ENCODE data around the gene CREBBP. TPM values are rescaled to one million over a fixed set of nuclear protein-coding genes. Genes with fewer than 3 reads are reported as not detected.

CREBBP gene
- polyA plus RNA-seq, 1 experiment = 6.6 TPM

- no peak for TF ChIP-seq CTCF (IDR thresholded peaks at IDR 0.05; ENCODE audit: insufficient read depth, low read depth, low read length)
- Histone ChIP-seq H3K4me3 (ENCODE audit: low read depth, low read length) (no peak overlapping the region), H3K36me3 (ENCODE audit: control insufficient read depth, insufficient read depth, low read length) (peaks cover 1% of the 10 kb centered on the region), H3K27me3 (ENCODE audit: control insufficient read depth, insufficient read depth, low read length) (no peaks in the 10 kb centered on the region)
- ChIA-PET CTCF (no interaction called here), POLR2A (no interaction called here)
- no peak for DNase-seq (ENCODE audit: low read depth)
Measured at GRCh38 chr16:3863587-3863986, 16.9 kb downstream of the CREBBP start.

- ChIA-PET CTCF (no interaction called here), POLR2A (interaction anchor here (0.7 kb wide), 1 partner anchor 9 kb away, joined by 4 read pairs; no protein-coding TSS in a partner anchor)
- Histone ChIP-seq H3K4me3 (ENCODE audit: low read depth, low read length) (no peak overlapping the region), H3K36me3 (ENCODE audit: control insufficient read depth, insufficient read depth, low read length) (peaks cover 1% of the 10 kb centered on the region), H3K27me3 (ENCODE audit: control insufficient read depth, insufficient read depth, low read length) (no peaks in the 10 kb centered on the region)
- DNase-seq (ENCODE audit: low read depth) = no peak
- TF ChIP-seq CTCF (IDR thresholded peaks at IDR 0.05; ENCODE audit: insufficient read depth, low read depth, low read length) = no peak
Measured at GRCh38 chr16:3861808-3862451, 18.6 kb downstream of the CREBBP start.

- ChIA-PET CTCF (interaction anchor here (0.6 to 1.0 kb wide), 2 partner anchors 11 to 898 kb away, joined by 3 to 4 read pairs; no protein-coding TSS in a partner anchor), POLR2A (no interaction called here)
- Histone ChIP-seq H3K27me3 (ENCODE audit: control insufficient read depth, insufficient read depth, low read length) (no peaks in the 10 kb centered on the region), H3K36me3 (ENCODE audit: control insufficient read depth, insufficient read depth, low read length) (peaks cover 1% of the 10 kb centered on the region), H3K4me3 (ENCODE audit: low read depth, low read length) (no peak overlapping the region)
- no peak for DNase-seq (ENCODE audit: low read depth)
- no peak for TF ChIP-seq CTCF (IDR thresholded peaks at IDR 0.05; ENCODE audit: insufficient read depth, low read depth, low read length)
Measured at GRCh38 chr16:3859889-3860288, 20.6 kb downstream of the CREBBP start.

GRCh38 chr16:3858801-3859200 is 21.7 kb downstream of the CREBBP start:
- Histone ChIP-seq H3K36me3 (ENCODE audit: control insufficient read depth, insufficient read depth, low read length) (peaks cover 3% of the 10 kb centered on the region), H3K27me3 (ENCODE audit: control insufficient read depth, insufficient read depth, low read length) (no peaks in the 10 kb centered on the region), H3K4me3 (ENCODE audit: low read depth, low read length) (no peak overlapping the region)
- ChIA-PET CTCF (no interaction called here), POLR2A (no interaction called here)
- TF ChIP-seq CTCF (IDR thresholded peaks at IDR 0.05; ENCODE audit: insufficient read depth, low read depth, low read length) = no peak
- DNase-seq (ENCODE audit: low read depth) = no peak

GRCh38 chr16:3857189-3858043 is 23.1 kb downstream of the CREBBP start:
- H3K27me3 ChIP-seq (ENCODE audit: control insufficient read depth, insufficient read depth, low read length) = no peaks in the 10 kb centered on the region
- H3K36me3 ChIP-seq (ENCODE audit: control insufficient read depth, insufficient read depth, low read length) = peaks cover 3% of the 10 kb centered on the region
- DNase-seq (ENCODE audit: low read depth) = no peak
- no peak overlapping the region for H3K4me3 ChIP-seq (ENCODE audit: low read depth, low read length)
- ChIA-PET CTCF (interaction anchor here (1.3 to 1.8 kb wide), 2 partner anchors 21 to 61 kb away, joined by 3 to 4 read pairs; no protein-coding TSS in a partner anchor), POLR2A (no interaction called here)
- TF ChIP-seq CTCF (IDR thresholded peaks at IDR 0.05; ENCODE audit: insufficient read depth, low read depth, low read length) = no peak

Data from BJ (cell line).